DMS 273 (cell line): ENCODE data around the gene ARHGAP33.
"Not testable (repeated sequence)": the region's sequence is repeated elsewhere in the genome, so short reads cannot be mapped to it uniquely, and the experiment has no call there.

Experiments used
- DNase-seq: peaks from one replicate; lab custom pipeline; 2025; ENCODE audit not compliant: unreplicated experiment; lab: John Stamatoyannopoulos, UW

ARHGAP33 gene

GRCh38 chr19:35822579-35822978 is 47.2 kb downstream of the ARHGAP33 start:
- DNase-seq, result no peak

DNA sequence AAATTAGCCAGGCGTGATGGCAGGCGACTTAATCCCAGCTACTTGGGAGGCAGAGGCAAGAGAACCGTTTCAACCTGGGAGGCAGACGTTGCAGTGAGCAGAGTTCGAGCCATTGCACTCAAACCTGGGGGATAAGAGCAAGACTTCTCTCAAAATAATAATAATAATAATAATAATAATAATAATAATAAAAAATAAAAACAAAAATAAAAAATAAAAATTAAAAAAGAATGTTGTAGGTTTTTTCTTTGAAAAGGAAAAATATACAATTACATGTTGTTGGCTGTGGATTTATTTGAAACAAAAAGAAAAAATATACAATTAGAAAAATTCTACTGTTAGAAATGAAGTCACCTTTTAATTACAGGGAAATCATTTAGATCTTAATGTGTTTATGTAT is 48.8 kb downstream of the ARHGAP33 start:
- no peak for DNase-seq

- peak; percentile 51 for DNase-seq
These were observed 53.4 kb downstream of the ARHGAP33 start for GRCh38 chr19:35828692-35829301.

- DNase-seq, result no peak
These were observed 55.6 kb downstream of the ARHGAP33 start for GRCh38 chr19:35830986-35831385.

- no peak for DNase-seq
These were observed 56.7 kb downstream of the ARHGAP33 start for GRCh38 chr19:35832054-35832453.

DNA sequence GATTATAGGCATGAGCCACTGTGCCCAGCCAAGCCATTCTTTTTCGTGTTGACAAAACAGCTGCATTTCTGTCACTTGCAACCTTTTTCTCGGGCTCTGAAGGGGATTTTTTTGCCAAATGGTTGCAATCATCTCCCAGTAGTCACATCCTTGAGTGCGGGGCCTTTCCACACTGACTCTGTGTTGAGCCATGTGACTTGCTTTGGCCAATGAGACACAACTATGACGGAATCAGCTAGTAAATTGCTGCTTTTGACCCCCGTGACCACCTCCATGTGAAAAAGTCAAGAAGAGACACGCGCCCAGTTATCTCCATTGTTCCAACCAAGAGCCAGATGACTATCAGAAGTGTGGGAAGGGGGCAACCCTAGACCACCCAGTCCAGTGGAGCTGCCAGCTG is 58.6 kb downstream of the ARHGAP33 start:
- DNase-seq, result no peak

DNA sequence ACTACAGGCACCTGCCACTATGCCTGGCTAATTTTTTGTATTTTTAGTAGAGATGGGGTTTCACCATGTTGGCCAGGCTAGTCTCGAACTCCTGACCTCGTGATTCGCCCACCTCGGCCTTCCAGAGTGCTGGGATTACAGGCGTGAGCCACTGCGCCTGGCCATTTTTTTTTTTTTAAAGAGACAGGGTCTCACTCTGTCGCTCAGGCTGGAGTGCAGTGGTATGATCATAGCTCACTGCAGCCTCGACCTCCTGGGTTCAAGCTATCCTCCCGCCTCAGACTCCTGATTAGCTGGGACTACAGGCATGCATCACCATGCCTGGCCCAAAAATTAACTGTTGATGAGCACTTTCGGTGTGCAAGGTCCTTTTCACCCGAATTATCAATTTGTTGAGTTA is 60.7 kb downstream of the ARHGAP33 start:
- DNase-seq, result not testable (repeated sequence)
